ENCODE results near the gene DIAPH3. TPM values are rescaled to one million over a fixed set of nuclear protein-coding genes. Genes with fewer than 3 reads are reported as not detected.

Gene DIAPH3
- total and polyA plus RNA-seq, 7 experiments from 2014 or later = 0.37 to 17.5 TPM; not detected in 5

DNA sequence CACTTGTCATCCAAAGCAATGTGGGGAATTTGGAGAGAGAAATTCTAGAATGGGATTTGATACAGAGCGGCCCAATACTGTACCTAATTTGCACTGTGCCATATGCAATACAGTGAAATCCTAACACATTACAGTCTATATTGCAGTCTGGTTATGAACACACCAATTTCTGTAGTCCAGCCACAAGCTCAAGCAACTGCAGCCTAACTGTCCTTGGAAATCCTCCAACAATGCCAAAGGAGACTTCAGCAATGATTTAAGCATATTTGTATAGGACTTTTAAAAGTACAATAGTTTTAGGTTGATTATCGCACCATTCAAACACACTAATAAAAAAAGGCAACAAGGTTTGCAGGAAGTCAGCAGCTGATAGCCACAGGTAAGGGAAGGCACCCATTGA, 17.3 kb downstream of the DIAPH3 start:
- intact Hi-C loops (cut with micrococcal nuclease) = no loop called here
- H3K27ac Mint-ChIP-seq = no peak overlapping the region
- Histone ChIP-seq H3K36me3 (ENCODE audit: control insufficient read depth in 2 of 3, insufficient read depth in 3 of 3, low read length in 3 of 3) (no peaks in the 10 kb centered on the region), H3K4me3 (ENCODE audit: low read length) (no peak overlapping the region), H3K4me1 (ENCODE audit: control insufficient read depth in 2 of 2, insufficient read depth in 2 of 2, low read length in 2 of 2) (no peaks in the 10 kb centered on the region), H3K9me3 (ENCODE audit: control insufficient read depth in 2 of 3, low read length in 3 of 3) (no peaks in the 10 kb centered on the region), H3K27me3 (ENCODE audit: control insufficient read depth in 2 of 2, insufficient read depth in 2 of 2, low read length in 2 of 2) (no peaks in the 10 kb centered on the region), H3K27ac (ENCODE audit: low read depth, low read length) (no peak overlapping the region)
- CTCF ChIA-PET = no interaction called here
- ATAC-seq (no peak), DNase-seq (no peak)
- H3K27me3 Mint-ChIP-seq = peaks cover 0 to 11% (median 0%) of the 10 kb centered on the region in 5 donors
- peaks cover 0 to 3% (median 0%) of the 10 kb centered on the region in 11 donors for H3K9me3 Mint-ChIP-seq
- H3K4me3 Mint-ChIP-seq = no peak overlapping the region
- peaks cover 0 to 28% (median 4%) of the 10 kb centered on the region in 7 donors for H3K4me1 Mint-ChIP-seq
- H3K36me3 Mint-ChIP-seq = peaks cover 0 to 10% (median 3%) of the 10 kb centered on the region in 5 donors
- POLR2A ChIA-PET = no interaction called here

DNA sequence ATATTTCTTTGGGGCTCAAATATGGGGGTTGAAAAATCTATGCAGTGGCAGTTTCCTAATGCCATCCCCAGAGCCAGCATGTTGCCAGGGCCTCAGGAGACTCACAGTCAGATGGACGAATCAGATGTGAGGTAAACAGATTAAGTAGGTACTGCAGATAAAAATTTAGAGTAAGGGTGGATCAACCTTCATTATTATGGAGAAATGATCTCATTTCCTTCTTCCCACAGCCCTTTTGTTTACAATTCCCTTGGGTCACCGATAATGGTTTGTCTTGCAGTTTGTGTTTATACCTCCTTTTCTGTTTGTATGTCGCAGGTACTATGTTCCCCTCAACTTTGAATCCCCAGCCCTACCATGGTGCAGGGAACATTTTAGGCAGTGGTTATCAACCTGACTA, 20.0 kb downstream of the DIAPH3 start:
- no peak for ATAC-seq
- no peak overlapping the region for H3K27ac Mint-ChIP-seq
- intact Hi-C loops (cut with micrococcal nuclease) = no loop called here

DNA sequence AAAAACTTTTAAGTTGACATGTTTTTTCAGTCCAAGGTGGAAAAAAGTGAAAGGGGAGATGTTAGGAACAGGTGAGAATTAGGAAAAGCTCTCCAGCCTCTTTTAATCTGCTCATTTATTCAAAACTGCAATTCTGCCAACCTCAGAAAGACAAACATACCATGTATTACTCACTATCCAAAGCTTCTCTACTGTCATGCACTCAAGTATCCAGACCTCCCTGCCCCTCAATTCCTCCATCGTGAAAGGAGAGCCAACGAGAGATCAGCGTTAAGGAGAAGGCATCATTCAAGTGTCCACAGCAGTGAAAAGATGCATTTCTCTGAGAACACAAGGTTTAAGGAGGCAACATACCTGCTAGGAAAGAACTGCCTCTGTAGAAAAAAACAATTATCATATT, 24.5 kb downstream of the DIAPH3 start:
- H3K4me1 ChIP-seq (ENCODE audit: control insufficient read depth in 2 of 2, insufficient read depth in 2 of 2, low read length in 2 of 2) = peaks cover 0 to 1% of the 10 kb centered on the region in 2 donors
- Mint-ChIP-seq H3K36me3 (peaks cover 0 to 4% (median 3%) of the 10 kb centered on the region in 5 donors), H3K4me3 (no peak overlapping the region), H3K27me3 (no peaks in the 10 kb centered on the region), H3K4me1 (peaks cover 0 to 30% (median 4%) of the 10 kb centered on the region in 7 donors), H3K9me3 (peaks cover 0 to 3% (median 0%) of the 10 kb centered on the region in 11 donors), H3K27ac (no peak overlapping the region)
- no peaks in the 10 kb centered on the region for H3K27me3 ChIP-seq (ENCODE audit: control insufficient read depth in 2 of 2, insufficient read depth in 2 of 2, low read length in 2 of 2)
- no peak overlapping the region for H3K27ac ChIP-seq (ENCODE audit: low read depth, low read length)
- intact Hi-C loops (cut with micrococcal nuclease) = no loop called here
- ChIA-PET POLR2A (no interaction called here), CTCF (no interaction called here)
- DNase-seq = no peak
- H3K4me3 ChIP-seq (ENCODE audit: low read length) = no peak overlapping the region
- no peak for ATAC-seq
- no peaks in the 10 kb centered on the region for H3K9me3 ChIP-seq (ENCODE audit: control insufficient read depth in 2 of 3, low read length in 3 of 3)
- H3K36me3 ChIP-seq (ENCODE audit: control insufficient read depth in 2 of 3, insufficient read depth in 3 of 3, low read length in 3 of 3) = no peaks in the 10 kb centered on the region

More for the DNA sequence above, 20.0 kb downstream of the DIAPH3 start:
- peaks cover 0 to 23% (median 4%) of the 10 kb centered on the region in 7 donors for H3K4me1 Mint-ChIP-seq
- peaks cover 0 to 3% (median 0%) of the 10 kb centered on the region in 11 donors for H3K9me3 Mint-ChIP-seq
- no peak overlapping the region for H3K4me3 ChIP-seq (ENCODE audit: low read length)
- no peaks in the 10 kb centered on the region for H3K4me1 ChIP-seq (ENCODE audit: control insufficient read depth in 2 of 2, insufficient read depth in 2 of 2, low read length in 2 of 2)
- no peak overlapping the region for H3K4me3 Mint-ChIP-seq
- ChIA-PET CTCF (no interaction called here), POLR2A (no interaction called here)
- no peaks in the 10 kb centered on the region for H3K27me3 ChIP-seq (ENCODE audit: control insufficient read depth in 2 of 2, insufficient read depth in 2 of 2, low read length in 2 of 2)
- H3K9me3 ChIP-seq (ENCODE audit: control insufficient read depth in 2 of 3, low read length in 3 of 3) = no peaks in the 10 kb centered on the region
- no peaks in the 10 kb centered on the region for H3K36me3 ChIP-seq (ENCODE audit: control insufficient read depth in 2 of 3, insufficient read depth in 3 of 3, low read length in 3 of 3)
- peaks cover 0 to 8% (median 3%) of the 10 kb centered on the region in 5 donors for H3K36me3 Mint-ChIP-seq
- H3K27ac ChIP-seq (ENCODE audit: low read depth, low read length) = no peak overlapping the region
- DNase-seq = no peak
- peaks cover 0 to 6% (median 0%) of the 10 kb centered on the region in 5 donors for H3K27me3 Mint-ChIP-seq

DNA sequence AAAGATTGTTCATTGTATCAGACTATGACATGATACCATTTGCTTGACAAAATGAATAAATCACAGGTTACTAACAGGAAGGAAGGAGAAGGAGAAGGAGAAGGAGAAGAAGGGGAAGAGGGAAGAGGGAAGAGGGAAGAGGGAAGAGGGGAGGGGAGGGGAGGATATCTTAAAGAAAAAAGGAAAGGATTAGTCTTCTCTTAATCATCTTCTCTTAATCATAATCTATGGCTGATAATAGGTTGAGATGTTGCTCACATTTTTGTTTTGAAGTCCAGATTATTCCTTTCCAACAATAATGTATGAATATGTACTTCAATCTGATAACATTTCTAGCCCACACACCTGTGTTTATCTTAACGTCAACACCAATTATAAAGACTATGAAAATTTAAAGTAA, 25.1 kb downstream of the DIAPH3 start:
- DNase-seq (no peak), ATAC-seq (no peak)
- Mint-ChIP-seq H3K27ac (no peak overlapping the region), H3K36me3 (peaks cover 0 to 4% (median 3%) of the 10 kb centered on the region in 5 donors), H3K4me1 (peaks cover 0 to 29% (median 4%) of the 10 kb centered on the region in 7 donors), H3K27me3 (no peaks in the 10 kb centered on the region), H3K4me3 (no peak overlapping the region), H3K9me3 (peaks cover 0 to 3% (median 0%) of the 10 kb centered on the region in 11 donors)
- no peaks in the 10 kb centered on the region for H3K27me3 ChIP-seq (ENCODE audit: control insufficient read depth in 2 of 2, insufficient read depth in 2 of 2, low read length in 2 of 2)
- H3K4me1 ChIP-seq (ENCODE audit: control insufficient read depth in 2 of 2, insufficient read depth in 2 of 2, low read length in 2 of 2) = peaks cover 0 to 6% of the 10 kb centered on the region in 2 donors
- no peaks in the 10 kb centered on the region for H3K36me3 ChIP-seq (ENCODE audit: control insufficient read depth in 2 of 3, insufficient read depth in 3 of 3, low read length in 3 of 3)
- no peak overlapping the region for H3K27ac ChIP-seq (ENCODE audit: low read depth, low read length)
- CTCF ChIA-PET = no interaction called here
- POLR2A ChIA-PET = no interaction called here
- no peak overlapping the region for H3K4me3 ChIP-seq (ENCODE audit: low read length)
- intact Hi-C loops (cut with micrococcal nuclease) = no loop called here
- H3K9me3 ChIP-seq (ENCODE audit: control insufficient read depth in 2 of 3, low read length in 3 of 3) = no peaks in the 10 kb centered on the region

DNA sequence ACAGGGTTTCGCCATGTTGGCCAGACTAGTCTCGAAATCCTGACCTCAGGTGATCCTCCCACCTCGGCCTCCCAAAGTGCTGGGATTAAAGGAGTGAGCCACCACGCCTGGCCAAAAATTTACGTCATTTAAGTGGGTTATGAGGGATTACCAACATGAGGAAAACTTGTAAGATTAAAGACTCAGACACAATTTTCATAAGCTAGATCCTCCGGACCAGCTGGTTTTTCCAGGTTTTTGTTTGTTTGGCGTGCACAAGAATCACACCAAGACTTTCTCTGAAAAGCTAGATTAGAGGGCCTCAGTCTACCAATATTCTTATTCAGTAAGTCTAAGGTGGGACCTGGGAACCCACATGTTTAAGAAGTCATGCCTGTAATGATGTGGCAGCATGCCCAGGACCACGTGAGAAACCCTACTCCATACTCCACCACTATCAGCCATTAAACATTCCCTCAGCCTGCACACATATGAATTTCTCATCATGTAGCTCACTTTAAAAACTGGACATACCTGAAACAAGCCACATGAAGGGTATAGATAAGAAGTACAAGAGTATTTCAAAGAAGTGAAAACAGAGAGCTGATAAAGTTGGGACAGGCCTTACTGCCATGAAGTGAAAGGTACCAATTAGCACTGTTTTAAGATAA, 25.7 kb downstream of the DIAPH3 start:
- ChIA-PET CTCF (interaction anchor here (0.6 kb wide), 1 partner anchor 743 kb away, joined by 5 read pairs; no protein-coding TSS in a partner anchor), POLR2A (no interaction called here)
- H3K9me3 Mint-ChIP-seq = peaks cover 0 to 2% (median 0%) of the 10 kb centered on the region in 11 donors
- intact Hi-C loops (cut with micrococcal nuclease) = no loop called here
- ATAC-seq (no peak), DNase-seq (no peak)
- H3K4me3 Mint-ChIP-seq = no peak overlapping the region
- Histone ChIP-seq H3K27ac (ENCODE audit: low read depth, low read length) (no peak overlapping the region), H3K27me3 (ENCODE audit: control insufficient read depth in 2 of 2, insufficient read depth in 2 of 2, low read length in 2 of 2) (no peaks in the 10 kb centered on the region), H3K4me3 (ENCODE audit: low read length) (no peak overlapping the region), H3K36me3 (ENCODE audit: control insufficient read depth in 2 of 3, insufficient read depth in 3 of 3, low read length in 3 of 3) (no peaks in the 10 kb centered on the region), H3K9me3 (ENCODE audit: control insufficient read depth in 2 of 3, low read length in 3 of 3) (no peaks in the 10 kb centered on the region), H3K4me1 (ENCODE audit: control insufficient read depth in 2 of 2, insufficient read depth in 2 of 2, low read length in 2 of 2) (peaks cover 0 to 6% of the 10 kb centered on the region in 2 donors)
- no peaks in the 10 kb centered on the region for H3K27me3 Mint-ChIP-seq
- H3K27ac Mint-ChIP-seq = no peak overlapping the region
- H3K4me1 Mint-ChIP-seq = peaks cover 0 to 23% (median 2%) of the 10 kb centered on the region in 7 donors
- H3K36me3 Mint-ChIP-seq = peaks cover 0 to 3% (median 2%) of the 10 kb centered on the region in 5 donors

DNA sequence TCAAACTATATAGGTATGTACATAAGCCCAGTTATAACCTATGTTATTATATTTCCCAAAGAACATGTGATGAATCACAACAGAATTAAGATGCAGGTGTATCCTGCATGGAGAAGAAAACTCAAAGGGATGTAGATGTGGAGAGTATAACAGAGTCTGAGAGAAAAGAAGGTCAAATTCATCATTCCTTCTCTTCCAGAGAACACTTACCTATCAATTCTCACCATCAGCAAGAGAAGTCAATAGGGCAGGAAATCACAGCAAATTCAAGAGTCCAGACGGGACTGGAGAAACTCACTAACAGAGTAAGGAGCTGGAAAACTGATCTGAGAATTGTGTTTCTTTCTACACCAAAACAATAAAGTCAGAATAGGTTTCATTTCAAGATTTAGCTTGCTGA, 28.4 kb downstream of the DIAPH3 start:
- Histone ChIP-seq H3K36me3 (ENCODE audit: control insufficient read depth in 2 of 3, insufficient read depth in 3 of 3, low read length in 3 of 3) (no peaks in the 10 kb centered on the region), H3K4me1 (ENCODE audit: control insufficient read depth in 2 of 2, insufficient read depth in 2 of 2, low read length in 2 of 2) (peaks cover 0 to 6% of the 10 kb centered on the region in 2 donors), H3K9me3 (ENCODE audit: control insufficient read depth in 2 of 3, low read length in 3 of 3) (no peaks in the 10 kb centered on the region), H3K27ac (ENCODE audit: low read depth, low read length) (no peak overlapping the region), H3K4me3 (ENCODE audit: low read length) (no peak overlapping the region), H3K27me3 (ENCODE audit: control insufficient read depth in 2 of 2, insufficient read depth in 2 of 2, low read length in 2 of 2) (no peaks in the 10 kb centered on the region)
- peaks cover 0 to 7% (median 0%) of the 10 kb centered on the region in 5 donors for H3K36me3 Mint-ChIP-seq
- intact Hi-C loops (cut with micrococcal nuclease) = no loop called here
- peaks cover 0 to 21% (median 0%) of the 10 kb centered on the region in 7 donors for H3K4me1 Mint-ChIP-seq
- H3K9me3 Mint-ChIP-seq = no peaks in the 10 kb centered on the region
- ChIA-PET CTCF (no interaction called here), POLR2A (interaction anchor here (0.7 kb wide), 1 partner anchor 14 kb away, joined by 4 read pairs; no protein-coding TSS in a partner anchor)
- H3K4me3 Mint-ChIP-seq = no peak overlapping the region
- DNase-seq (no peak), ATAC-seq (no peak)
- H3K27ac Mint-ChIP-seq = no peak overlapping the region
- no peaks in the 10 kb centered on the region for H3K27me3 Mint-ChIP-seq

DNA sequence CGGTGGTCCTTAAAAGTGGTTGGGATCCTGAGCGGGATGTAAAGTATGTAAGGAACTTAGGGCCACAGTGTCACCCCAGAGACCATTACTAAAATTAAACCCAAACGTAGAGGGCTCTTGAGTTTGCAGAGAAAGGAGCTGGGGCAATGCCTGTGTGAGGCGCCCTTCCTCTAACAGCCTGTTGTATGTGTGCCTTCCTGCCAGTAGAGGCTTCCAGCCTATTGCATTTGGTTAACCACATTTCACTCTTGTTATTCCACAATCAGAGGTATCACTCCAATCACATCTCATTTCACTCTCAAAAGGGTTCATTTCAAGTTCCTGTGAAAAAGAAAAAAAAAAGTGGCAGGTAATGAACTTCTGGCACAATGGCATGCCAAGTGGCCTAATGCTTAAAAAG, 29.4 kb downstream of the DIAPH3 start:
- Mint-ChIP-seq H3K9me3 (no peaks in the 10 kb centered on the region), H3K27ac (peak overlapping the region in 1 of 9 donors; percentile 48), H3K4me3 (peak overlapping the region in 1 of 10 donors; percentile 18), H3K36me3 (peaks cover 0 to 15% (median 0%) of the 10 kb centered on the region in 5 donors), H3K4me1 (peaks cover 0 to 21% (median 0%) of the 10 kb centered on the region in 7 donors), H3K27me3 (no peaks in the 10 kb centered on the region)
- DNase-seq = no peak
- no peak for ATAC-seq
- Histone ChIP-seq H3K27me3 (ENCODE audit: control insufficient read depth in 2 of 2, insufficient read depth in 2 of 2, low read length in 2 of 2) (no peaks in the 10 kb centered on the region), H3K36me3 (ENCODE audit: control insufficient read depth in 2 of 3, insufficient read depth in 3 of 3, low read length in 3 of 3) (no peaks in the 10 kb centered on the region), H3K9me3 (ENCODE audit: control insufficient read depth in 2 of 3, low read length in 3 of 3) (no peaks in the 10 kb centered on the region), H3K4me1 (ENCODE audit: control insufficient read depth in 2 of 2, insufficient read depth in 2 of 2, low read length in 2 of 2) (peaks cover 0 to 6% of the 10 kb centered on the region in 2 donors), H3K4me3 (ENCODE audit: low read length) (no peak overlapping the region), H3K27ac (ENCODE audit: low read depth, low read length) (no peak overlapping the region)
- ChIA-PET CTCF (no interaction called here), POLR2A (no interaction called here)
- intact Hi-C loops (cut with micrococcal nuclease) = no loop called here
